ENCODE measurements around the gene COG2.
"Not testable (repeated sequence)": the region's sequence is repeated elsewhere in the genome, so short reads cannot be mapped to it uniquely, and the experiment has no call there.

The COG2 gene

GRCh38 chr1:230626232-230626631, 16.0 kb upstream of the COG2 start:
- DNase-seq = no peak

- no peak for DNase-seq
Observed at GRCh38 chr1:230627767-230628166, 14.5 kb upstream of the COG2 start.

GRCh38 chr1:230629511-230629910, 12.8 kb upstream of the COG2 start:
- no peak for DNase-seq

GRCh38 chr1:230631477-230631876, 10.8 kb upstream of the COG2 start:
- no peak for DNase-seq

GRCh38 chr1:230632273-230632873, 9.9 kb upstream of the COG2 start:
- no peak for DNase-seq

GRCh38 chr1:230633469-230633868, 8.8 kb upstream of the COG2 start:
- DNase-seq = no peak

GRCh38 chr1:230634384-230634783, 7.9 kb upstream of the COG2 start:
- no peak for DNase-seq

GRCh38 chr1:230636575-230637148, 5.6 kb upstream of the COG2 start:
- DNase-seq = no peak

- DNase-seq = no peak
Observed at GRCh38 chr1:230639714-230640209, 2.5 kb upstream of the COG2 start.

GRCh38 chr1:230641346-230641745, 935 bp upstream of the COG2 start:
- DNase-seq = no peak

- no peak for DNase-seq
Observed at GRCh38 chr1:230641900-230642262, 400 bp upstream of the COG2 start.

GRCh38 chr1:230643908-230644307, 1.6 kb downstream of the COG2 start:
- no peak for DNase-seq

GRCh38 chr1:230646710-230647302, 4.5 kb downstream of the COG2 start:
- DNase-seq = no peak

GRCh38 chr1:230647321-230647720, 5.0 kb downstream of the COG2 start:
- DNase-seq = no peak

- DNase-seq = no peak
Observed at GRCh38 chr1:230648114-230648513, 5.8 kb downstream of the COG2 start.

GRCh38 chr1:230650300-230650699, 8.0 kb downstream of the COG2 start:
- DNase-seq = no peak

- DNase-seq = no peak
Observed at GRCh38 chr1:230651235-230651634, 9.0 kb downstream of the COG2 start.

GRCh38 chr1:230656719-230657118, 14.4 kb downstream of the COG2 start:
- not testable (repeated sequence) for DNase-seq

- DNase-seq = not testable (repeated sequence)
Observed at GRCh38 chr1:230658103-230658502, 15.8 kb downstream of the COG2 start.

- DNase-seq = no peak
Observed at GRCh38 chr1:230658691-230659090, 16.4 kb downstream of the COG2 start.

- DNase-seq = no peak
Observed at GRCh38 chr1:230661976-230662375, 19.7 kb downstream of the COG2 start.

- DNase-seq = no peak
Observed at GRCh38 chr1:230668227-230668626, 25.9 kb downstream of the COG2 start.

GRCh38 chr1:230669543-230669942, 27.3 kb downstream of the COG2 start:
- DNase-seq = no peak

- no peak for DNase-seq
Observed at GRCh38 chr1:230674581-230674980, 32.3 kb downstream of the COG2 start.

- no peak for DNase-seq
Observed at GRCh38 chr1:230677200-230677599, 34.9 kb downstream of the COG2 start.
